Mesendoderm (in vitro differentiated cells): ENCODE results near the gene EFCAB14.
A peak's percentile ranks its signal among the peaks of the same experiment; 100 is the strongest.

ENCODE experiments used
- DNase-seq: peaks from one replicate; pipeline ENCODE4 v3.0.0; 2013
- H2AK5ac ChIP-seq: 2 replicates; pipeline ENCODE4 v1.6.1; 2013; ENCODE audit warnings: low read length, inconsistent platforms
- H2BK120ac ChIP-seq: 2 replicates; pipeline ENCODE4 v1.6.1; 2013; ENCODE audit warnings: low read depth, mild to moderate bottlenecking, low read length, moderate library complexity, mixed read lengths
- H2BK15ac ChIP-seq: replicated peaks from 2 replicates; pipeline ENCODE4 v1.6.1; 2013; ENCODE audit warnings: low read depth, mild to moderate bottlenecking, moderate library complexity
- H2BK5ac ChIP-seq: 2 replicates; pipeline ENCODE4 v1.6.1; 2013; ENCODE audit warnings: low read length, inconsistent platforms
- H3K18ac ChIP-seq: 2 replicates; pipeline ENCODE4 v1.6.1; 2013; ENCODE audit warnings: mild to moderate bottlenecking, low read length, mixed read lengths
- H3K23ac ChIP-seq: one replicate; pipeline ENCODE4 v1.6.1; 2013; ENCODE audit warnings: low read length
- H3K27ac ChIP-seq: 2 replicates; pipeline ENCODE4 v1.5.1; 2013; ENCODE audit warnings: low read depth, mild to moderate bottlenecking, inconsistent platforms, low read length, moderate library complexity
- H3K27me3 ChIP-seq: 2 replicates; pipeline ENCODE4 v1.6.1; 2013; ENCODE audit warnings: low read length, control low read depth, mild to moderate bottlenecking, inconsistent platforms; ENCODE audit not compliant: insufficient read depth, poor library complexity
- H3K36me3 ChIP-seq: 2 replicates; pipeline ENCODE4 v1.6.1; 2013; ENCODE audit warnings: low read length, inconsistent platforms; ENCODE audit not compliant: control insufficient read depth, insufficient read depth
- H3K4ac ChIP-seq: one replicate; pipeline ENCODE4 v1.6.1; 2013; ENCODE audit warnings: low read depth, mild to moderate bottlenecking, low read length, moderate library complexity
- H3K4me1 ChIP-seq: 2 replicates; pipeline ENCODE4 v1.6.1; 2013; ENCODE audit warnings: low read depth, low read length, inconsistent platforms; ENCODE audit not compliant: control insufficient read depth
- H3K4me2 ChIP-seq: 2 replicates; pipeline ENCODE4 v1.6.1; 2013; ENCODE audit warnings: low read length
- H3K4me3 ChIP-seq: 2 replicates; pipeline ENCODE4 v1.5.1; 2013; ENCODE audit warnings: mild to moderate bottlenecking, low read length
- H3K56ac ChIP-seq: one replicate; pipeline ENCODE4 v1.6.1; 2013; ENCODE audit warnings: low read length
- H3K79me1 ChIP-seq: 2 replicates; pipeline ENCODE4 v1.6.1; 2013; ENCODE audit warnings: low read length, inconsistent platforms
- H3K79me2 ChIP-seq: 2 replicates; pipeline ENCODE4 v1.6.1; 2013; ENCODE audit warnings: mild to moderate bottlenecking, low read length; ENCODE audit not compliant: control insufficient read depth, insufficient read depth
- H3K9ac ChIP-seq: 2 replicates; pipeline ENCODE4 v1.6.1; 2013; ENCODE audit warnings: low read length, inconsistent platforms
- H4K5ac ChIP-seq: one replicate; pipeline ENCODE4 v1.6.1; 2013; ENCODE audit warnings: low read length
- H4K8ac ChIP-seq: one replicate; pipeline ENCODE4 v1.6.1; 2013; ENCODE audit warnings: low read depth, mild to moderate bottlenecking, control low read depth, low read length, moderate library complexity
- WGBS: extraction: QIAGEN DNeasy Blood & Tissue Kit; methylation state at CpG from one replicate; pipeline ENCODE4 v1.1.7; 2013; ENCODE audit warnings: low lambda C conversion rate, missing lambda C conversion rate; ENCODE audit not compliant: insufficient coverage; ENCODE audit errors: extremely low coverage; 5-methylcytosine and 5-hydroxymethylcytosine counted together

EFCAB14 gene

DNA sequence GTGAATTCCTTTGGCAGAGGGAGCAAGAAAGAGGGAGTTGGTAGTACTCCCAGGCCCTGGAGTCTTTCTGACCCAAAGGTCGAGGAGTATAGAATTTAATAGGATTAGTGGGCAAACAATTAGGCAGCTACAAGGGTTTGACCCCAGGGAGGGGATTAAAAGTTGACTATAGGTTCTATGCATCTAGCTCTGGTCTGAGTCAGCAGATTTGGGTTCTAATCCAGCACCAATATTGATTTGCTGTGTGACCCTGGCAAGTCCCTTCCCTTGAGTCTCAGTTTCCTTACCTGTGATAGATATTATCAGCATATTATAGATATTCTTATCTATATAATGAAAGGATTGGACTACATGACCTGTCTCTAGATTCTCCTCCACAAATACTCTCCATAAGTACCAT, 35.1 kb upstream of the EFCAB14 start:
- Histone ChIP-seq H2AK5ac (no peak overlapping the region), H3K27me3 (no peaks in the 10 kb centered on the region), H3K79me1 (no peaks in the 10 kb centered on the region), H3K9ac (no peak overlapping the region), H3K23ac (no peak overlapping the region), H2BK5ac (no peak overlapping the region), H2BK15ac (no peak overlapping the region), H2BK120ac (no peak overlapping the region), H3K36me3 (no peaks in the 10 kb centered on the region), H3K4me3 (no peak overlapping the region), H3K4ac (no peak overlapping the region), H3K4me1 (peaks cover 9% of the 10 kb centered on the region), H3K79me2 (no peaks in the 10 kb centered on the region), H4K5ac (no peak overlapping the region), H3K4me2 (no peak overlapping the region), H4K8ac (no peak overlapping the region), H3K27ac (no peak overlapping the region), H3K18ac (no peak overlapping the region), H3K56ac (no peak overlapping the region)
- no CpG with 5 or more reads among the region's 1 CpG for WGBS
- DNase-seq: no peak

DNA sequence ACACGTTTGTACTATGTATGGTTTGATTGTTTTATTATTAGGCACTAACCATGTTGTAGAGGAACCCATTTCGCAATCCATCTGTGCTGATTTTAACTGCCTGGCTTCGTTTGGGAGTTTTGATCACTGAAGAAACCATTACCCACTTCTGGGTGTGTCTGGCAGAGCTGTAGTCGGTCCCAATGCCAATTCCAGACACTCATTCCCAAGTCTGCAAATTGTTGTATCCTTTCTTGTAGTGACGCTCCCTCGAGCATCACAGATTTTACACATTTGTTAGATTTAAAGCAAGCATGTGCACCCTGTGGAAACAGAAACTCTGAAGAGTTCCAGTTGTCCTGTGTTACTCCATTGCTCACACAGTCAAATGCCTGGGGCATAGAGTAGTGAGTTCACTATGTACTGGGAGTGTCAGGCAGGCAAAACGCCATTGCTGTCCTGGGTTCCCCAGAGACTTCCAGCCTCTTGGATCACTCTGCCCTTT, 31.0 kb upstream of the EFCAB14 start:
- Histone ChIP-seq H2BK5ac (no peak overlapping the region), H3K27me3 (no peaks in the 10 kb centered on the region), H3K4me2 (no peak overlapping the region), H4K8ac (no peak overlapping the region), H3K4ac (no peak overlapping the region), H3K4me1 (no peaks in the 10 kb centered on the region), H2BK15ac (no peak overlapping the region), H2AK5ac (no peak overlapping the region), H2BK120ac (no peak overlapping the region), H3K9ac (no peak overlapping the region), H3K23ac (no peak overlapping the region), H3K4me3 (no peak overlapping the region), H3K18ac (no peak overlapping the region), H3K79me2 (no peaks in the 10 kb centered on the region), H3K79me1 (no peaks in the 10 kb centered on the region), H3K56ac (no peak overlapping the region), H4K5ac (no peak overlapping the region), H3K27ac (no peak overlapping the region), H3K36me3 (no peaks in the 10 kb centered on the region)
- WGBS: no CpG with 5 or more reads among the region's 7 CpGs
- no peak for DNase-seq

DNA sequence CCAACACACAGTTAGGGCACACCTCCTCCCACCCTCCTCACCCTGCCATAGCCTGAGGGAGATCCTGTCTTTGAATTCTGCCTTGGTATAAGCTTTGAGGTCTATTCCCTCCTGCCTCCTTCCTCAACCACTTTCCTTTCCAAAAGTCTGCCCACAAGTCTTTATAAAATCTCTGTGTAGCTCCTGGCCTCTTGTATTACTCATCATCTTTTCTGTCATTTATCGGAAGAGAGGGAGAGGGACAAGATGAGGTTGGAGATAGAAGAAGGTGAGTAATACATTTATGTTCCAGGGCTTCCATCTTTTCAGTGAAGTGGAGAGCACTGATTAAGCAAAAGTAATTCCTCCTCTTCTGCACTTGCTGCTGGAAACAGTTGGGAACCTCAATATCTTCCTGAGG, 30.5 kb upstream of the EFCAB14 start:
- Histone ChIP-seq H4K5ac (no peak overlapping the region), H3K4me2 (no peak overlapping the region), H3K27me3 (no peaks in the 10 kb centered on the region), H2AK5ac (no peak overlapping the region), H3K79me2 (no peaks in the 10 kb centered on the region), H3K4ac (no peak overlapping the region), H4K8ac (no peak overlapping the region), H3K23ac (no peak overlapping the region), H3K36me3 (no peaks in the 10 kb centered on the region), H3K56ac (no peak overlapping the region), H3K9ac (no peak overlapping the region), H3K79me1 (no peaks in the 10 kb centered on the region), H3K18ac (no peak overlapping the region), H2BK5ac (no peak overlapping the region), H3K27ac (no peak overlapping the region), H3K4me1 (no peaks in the 10 kb centered on the region), H2BK120ac (no peak overlapping the region), H2BK15ac (no peak overlapping the region), H3K4me3 (no peak overlapping the region)
- no CpG with 5 or more reads among the region's 1 CpG for WGBS
- DNase-seq: no peak

DNA sequence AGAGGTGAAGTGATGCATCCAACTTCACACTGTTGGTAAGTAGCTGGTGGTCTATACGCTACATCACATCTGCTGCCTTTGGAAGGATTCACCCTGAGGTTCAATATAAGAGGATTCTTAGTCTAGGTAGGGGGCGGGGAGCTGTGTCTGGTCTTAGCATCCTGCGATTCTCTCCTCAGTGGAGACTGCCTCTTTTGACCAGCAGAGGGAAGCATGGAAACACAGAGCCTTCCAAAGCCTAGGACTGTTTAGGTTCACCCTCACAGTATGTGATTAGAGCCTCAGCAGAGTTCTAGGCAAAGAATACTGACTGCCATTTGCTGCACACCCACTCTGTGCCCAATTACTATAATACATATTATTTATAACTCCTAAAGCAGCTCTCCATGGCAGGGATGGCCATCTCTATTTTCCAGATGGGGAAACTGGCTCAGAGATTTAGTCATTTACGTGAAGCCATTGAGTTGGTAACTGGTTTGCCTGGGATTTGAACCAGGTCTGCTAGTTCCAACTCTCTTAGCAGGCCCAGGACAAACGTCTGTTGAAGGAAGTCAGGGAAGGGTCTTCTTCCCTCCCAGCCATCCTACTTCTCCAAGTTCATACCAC, 28.9 kb upstream of the EFCAB14 start:
- Histone ChIP-seq H2BK15ac (no peak overlapping the region), H3K36me3 (no peaks in the 10 kb centered on the region), H3K23ac (no peak overlapping the region), H3K4me1 (no peaks in the 10 kb centered on the region), H2BK5ac (no peak overlapping the region), H3K56ac (no peak overlapping the region), H2BK120ac (no peak overlapping the region), H3K27ac (no peak overlapping the region), H3K4ac (no peak overlapping the region), H3K18ac (no peak overlapping the region), H4K5ac (no peak overlapping the region), H4K8ac (no peak overlapping the region), H3K79me2 (no peaks in the 10 kb centered on the region), H3K9ac (no peak overlapping the region), H2AK5ac (no peak overlapping the region), H3K27me3 (no peaks in the 10 kb centered on the region), H3K4me2 (no peak overlapping the region), H3K4me3 (no peak overlapping the region), H3K79me1 (no peaks in the 10 kb centered on the region)
- WGBS: no CpG with 5 or more reads among the region's 5 CpGs
- peak; percentile 86 for DNase-seq

DNA sequence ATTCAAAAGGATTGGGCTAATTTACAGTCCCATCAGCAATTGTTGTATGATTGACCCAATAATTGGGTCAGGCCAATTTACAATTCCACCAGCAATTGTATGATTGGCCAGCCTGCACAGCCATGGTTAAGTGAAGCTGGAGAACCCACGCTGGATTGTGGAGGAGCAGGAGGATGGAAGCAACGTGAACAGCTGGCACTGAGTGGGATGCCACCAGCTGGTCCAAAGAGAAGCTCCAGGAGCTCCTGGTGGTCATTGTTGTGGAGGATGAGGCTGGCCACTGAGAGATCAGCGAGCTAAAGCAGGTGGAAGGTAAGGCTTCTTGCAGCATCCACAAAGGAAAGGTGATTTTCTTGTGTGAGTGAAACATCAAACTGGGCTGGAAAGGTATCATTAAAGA, 23.2 kb upstream of the EFCAB14 start:
- Histone ChIP-seq H4K8ac (no peak overlapping the region), H3K79me1 (no peaks in the 10 kb centered on the region), H3K4me2 (no peak overlapping the region), H3K9ac (no peak overlapping the region), H3K56ac (no peak overlapping the region), H2AK5ac (no peak overlapping the region), H3K36me3 (no peaks in the 10 kb centered on the region), H3K4ac (no peak overlapping the region), H3K4me1 (no peaks in the 10 kb centered on the region), H3K23ac (no peak overlapping the region), H3K79me2 (no peaks in the 10 kb centered on the region), H2BK5ac (no peak overlapping the region), H4K5ac (no peak overlapping the region), H2BK120ac (no peak overlapping the region), H3K27ac (no peak overlapping the region), H3K27me3 (no peaks in the 10 kb centered on the region), H3K18ac (no peak overlapping the region), H2BK15ac (no peak overlapping the region), H3K4me3 (no peak overlapping the region)
- WGBS: no CpG with 5 or more reads among the region's 3 CpGs
- DNase-seq: no peak

DNA sequence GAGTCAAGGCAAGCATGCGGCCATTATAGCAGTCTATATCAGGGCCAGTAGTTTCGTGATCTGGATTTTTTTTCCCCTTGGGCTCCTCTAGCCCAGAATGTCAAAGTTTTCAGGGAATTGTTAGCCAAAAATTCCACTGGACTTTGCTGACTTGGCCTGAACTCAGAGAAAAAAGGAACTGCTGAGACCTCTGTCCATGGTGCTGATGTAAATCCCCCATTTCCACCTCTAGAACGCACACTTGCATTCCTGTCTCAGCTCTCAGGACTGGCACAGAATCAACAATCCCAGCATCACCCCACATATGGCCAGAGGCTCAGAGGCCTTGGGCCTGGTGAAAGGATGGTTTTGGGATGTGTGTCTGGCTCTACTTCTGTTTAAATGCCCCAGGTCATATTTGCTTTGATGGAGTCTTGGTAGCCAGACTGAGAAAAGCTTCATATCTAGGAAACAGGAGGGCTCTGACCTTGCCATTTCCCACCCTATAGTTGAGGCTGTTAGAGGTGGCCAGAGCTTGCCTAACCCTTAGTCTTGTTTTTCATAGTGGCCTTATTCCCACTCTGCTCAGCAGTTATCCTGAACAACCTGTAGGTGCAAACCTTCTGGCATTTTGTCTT, 16.9 kb upstream of the EFCAB14 start:
- H2AK5ac ChIP-seq: no peak overlapping the region
- H3K23ac ChIP-seq: no peak overlapping the region
- H3K56ac ChIP-seq: no peak overlapping the region
- H3K36me3 ChIP-seq: no peaks in the 10 kb centered on the region
- no peak overlapping the region for H2BK15ac ChIP-seq
- H4K5ac ChIP-seq: no peak overlapping the region
- H3K79me2 ChIP-seq: no peaks in the 10 kb centered on the region
- no peaks in the 10 kb centered on the region for H3K27me3 ChIP-seq
- no peaks in the 10 kb centered on the region for H3K4me1 ChIP-seq
- DNase-seq: peak; percentile 86
- no peaks in the 10 kb centered on the region for H3K79me1 ChIP-seq
- no peak overlapping the region for H3K9ac ChIP-seq
- H2BK5ac ChIP-seq: no peak overlapping the region
- H3K4me3 ChIP-seq: no peak overlapping the region
- no peak overlapping the region for H4K8ac ChIP-seq
- H3K4me2 ChIP-seq: no peak overlapping the region
- H3K18ac ChIP-seq: no peak overlapping the region
- no CpG with 5 or more reads among the region's 3 CpGs for WGBS
- H3K4ac ChIP-seq: no peak overlapping the region
- no peak overlapping the region for H2BK120ac ChIP-seq
- no peak overlapping the region for H3K27ac ChIP-seq
